IMR-90 (cell line): Measurements from ENCODE around the gene RAVER1. TPM values are rescaled to one million over a fixed set of nuclear protein-coding genes. Genes with fewer than 3 reads are reported as not detected.

Experiments
- ATAC-seq: fragments of 200-7000 bp; cut with Tn5 transposase; 2 replicates; pipeline ENCODE4 v1.9.1; 2020; ENCODE audit warnings: low read depth, mild to moderate bottlenecking, moderate library complexity
- BruUV-seq: library from RNA; stranded (reverse); fragments of 400-500 nt; replicated peaks from 2 replicates; lab custom pipeline; 2021; lab: Mats Ljungman, UMichigan
- CTCF ChIA-PET: fragments of 300-600 bp; formaldehyde crosslinking; extraction: SDS; loops from one replicate; lab custom pipeline; 2021; ENCODE audit warnings: antibody characterized with exemption; lab: Yijun Ruan, JAX
- POLR2A ChIA-PET: fragments of 300-600 bp; sonication (Branson Sonifier 250); formaldehyde crosslinking; loops from one replicate; lab custom pipeline; 2022; ENCODE audit warnings: antibody characterized with exemption; ENCODE audit not compliant: unreplicated experiment; lab: Charles Lee
- DNase-seq: peaks from one replicate; pipeline ENCODE4 v3.0.0; 2013
- H2AFZ ChIP-seq: replicated peaks from 2 replicates; pipeline ENCODE3; 2013; ENCODE audit warnings: low read length, mild to moderate bottlenecking; ENCODE audit not compliant: poor library complexity
- H2AK5ac ChIP-seq: 2 replicates; pipeline ENCODE4 v1.6.1; 2013; ENCODE audit warnings: low read depth, low read length, inconsistent platforms
- H2AK9ac ChIP-seq: replicated peaks from 2 replicates; pipeline ENCODE3; 2013; ENCODE audit warnings: mild to moderate bottlenecking, low read depth, low read length, moderate library complexity; ENCODE audit not compliant: poor library complexity
- H2BK120ac ChIP-seq: 2 replicates; pipeline ENCODE4 v1.6.1; 2013; ENCODE audit warnings: low read depth, low read length, inconsistent platforms
- H2BK15ac ChIP-seq: 3 replicates; pipeline ENCODE4 v1.6.1; 2013; ENCODE audit warnings: low read depth, low read length, inconsistent platforms
- H2BK20ac ChIP-seq: 2 replicates; pipeline ENCODE4 v1.6.1; 2013; ENCODE audit warnings: low read depth, mild to moderate bottlenecking, inconsistent platforms, low read length, moderate library complexity
- H2BK5ac ChIP-seq: 2 replicates; pipeline ENCODE4 v1.6.1; 2013; ENCODE audit warnings: mild to moderate bottlenecking, low read depth, low read length, inconsistent platforms; ENCODE audit not compliant: poor library complexity, severe bottlenecking
- H3K14ac ChIP-seq: replicated peaks from 2 replicates; pipeline ENCODE4 v1.6.1; 2013; ENCODE audit warnings: low read depth, low read length, inconsistent platforms
- H3K18ac ChIP-seq: 2 replicates; pipeline ENCODE4 v1.6.1; 2013; ENCODE audit warnings: low read depth, low read length, control low read depth
- H3K23ac ChIP-seq: 2 replicates; pipeline ENCODE4 v1.6.1; 2013; ENCODE audit warnings: low read depth, low read length, inconsistent platforms
- H3K27ac ChIP-seq: 2 replicates; pipeline ENCODE4 v1.5.1; 2013; ENCODE audit warnings: mild to moderate bottlenecking, control low read depth, low read length; ENCODE audit not compliant: insufficient read depth
- H3K27me3 ChIP-seq: 2 replicates; pipeline ENCODE4 v1.6.1; 2013; ENCODE audit warnings: low read length; ENCODE audit not compliant: control insufficient read depth, insufficient read depth
- H3K36me3 ChIP-seq: 2 replicates; pipeline ENCODE4 v1.6.1; 2013; ENCODE audit warnings: low read length, mixed read lengths; ENCODE audit not compliant: control insufficient read depth, insufficient read depth
- H3K4ac ChIP-seq: 2 replicates; pipeline ENCODE4 v1.6.1; 2013; ENCODE audit warnings: low read depth, low read length, inconsistent platforms
- H3K4me1 ChIP-seq: 2 replicates; pipeline ENCODE4 v1.6.1; 2013; ENCODE audit warnings: low read length, mixed read lengths; ENCODE audit not compliant: control insufficient read depth, insufficient read depth
- H3K4me2 ChIP-seq: 2 replicates; pipeline ENCODE4 v1.6.1; 2013; ENCODE audit warnings: low read depth, mild to moderate bottlenecking, control low read depth, low read length, moderate library complexity
- H3K4me3 ChIP-seq: 2 replicates; pipeline ENCODE4 v1.5.1; 2013; ENCODE audit warnings: low read depth, mild to moderate bottlenecking, control low read depth, low read length, moderate library complexity; ENCODE audit not compliant: insufficient read depth
- H3K56ac ChIP-seq: 2 replicates; pipeline ENCODE4 v1.6.1; 2013; ENCODE audit warnings: low read length, inconsistent platforms; ENCODE audit not compliant: insufficient read depth; ENCODE audit errors: extremely low read depth
- H3K79me1 ChIP-seq, 2 experiments: 2 replicates each; pipeline ENCODE4 v1.6.1; 2013; ENCODE audit warnings: low read length in 2 of 2, inconsistent platforms in 1 of 2, low read depth in 1 of 2
- H3K9ac ChIP-seq: 2 replicates; pipeline ENCODE4 v1.6.1; 2013; ENCODE audit warnings: low read depth, low read length, control low read depth
- H3K9me1 ChIP-seq: 2 replicates; pipeline ENCODE4 v1.6.1; 2013; ENCODE audit warnings: low read length, inconsistent platforms; ENCODE audit not compliant: insufficient read depth
- H3K9me3 ChIP-seq: 2 replicates; pipeline ENCODE4 v1.6.1; 2013; ENCODE audit warnings: low read length; ENCODE audit not compliant: control insufficient read depth, insufficient read depth
- H4K20me1 ChIP-seq: 2 replicates; pipeline ENCODE4 v1.6.1; 2013; ENCODE audit warnings: low read length, inconsistent platforms; ENCODE audit not compliant: insufficient read depth
- H4K5ac ChIP-seq: 2 replicates; pipeline ENCODE4 v1.6.1; 2013; ENCODE audit warnings: mild to moderate bottlenecking, low read depth, low read length, control low read depth
- H4K8ac ChIP-seq, 2 experiments: 2 replicates each; pipeline ENCODE4 v1.6.1; 2013; ENCODE audit warnings: low read depth in 2 of 2, low read length in 2 of 2, control low read depth in 1 of 2, inconsistent platforms in 1 of 2
- H4K91ac ChIP-seq: 2 replicates; pipeline ENCODE4 v1.6.1; 2013; ENCODE audit warnings: low read depth, low read length, inconsistent platforms; ENCODE audit not compliant: insufficient read depth
- BHLHE40 ChIP-seq: fragments of 150-350 bp; IDR thresholded peaks from 2 replicates; pipeline ENCODE4 v1.6.1; 2016; ENCODE audit warnings: mild to moderate bottlenecking, low read depth, low read length
- CEBPB ChIP-seq: IDR thresholded peaks from 2 replicates; pipeline ENCODE4 v1.6.1; 2012; ENCODE audit warnings: low read depth, low read length, improper control_type of control experiment
- CHD1 ChIP-seq: IDR thresholded peaks from 2 replicates; pipeline ENCODE4 v1.6.1; 2012; ENCODE audit warnings: low read depth, low read length, improper control_type of control experiment
- FOS ChIP-seq: fragments of 150-350 bp; IDR thresholded peaks from 2 replicates; pipeline ENCODE4 v1.6.1; 2016; ENCODE audit warnings: low read depth, low read length
- MAFK ChIP-seq: IDR thresholded peaks from 2 replicates; pipeline ENCODE4 v1.6.1; 2012; ENCODE audit warnings: low read depth, low read length, improper control_type of control experiment
- MXI1 ChIP-seq: IDR thresholded peaks from 2 replicates; pipeline ENCODE4 v1.6.1; 2012; ENCODE audit warnings: low read depth, mild to moderate bottlenecking, low read length, moderate library complexity, borderline replicate concordance
- NFE2L2 ChIP-seq: fragments of 150-350 bp; IDR thresholded peaks from 2 replicates; pipeline ENCODE4 v1.6.1; 2016; ENCODE audit warnings: low read depth, mild to moderate bottlenecking, low read length
- POLR2A ChIP-seq: IDR thresholded peaks from 2 replicates; pipeline ENCODE4 v1.6.1; 2012; ENCODE audit warnings: mild to moderate bottlenecking, low read depth, low read length
- RAD21 ChIP-seq: IDR thresholded peaks from 2 replicates; pipeline ENCODE4 v1.6.1; 2012; ENCODE audit warnings: low read length, improper control_type of control experiment
- RCOR1 ChIP-seq: IDR thresholded peaks from 2 replicates; pipeline ENCODE4 v1.6.1; 2012; ENCODE audit warnings: mild to moderate bottlenecking, low read length, improper control_type of control experiment; ENCODE audit not compliant: insufficient replicate concordance
- SMC3 ChIP-seq: fragments of 150-350 bp; IDR thresholded peaks from 2 replicates; pipeline ENCODE4 v1.6.1; 2016; ENCODE audit warnings: low read depth, mild to moderate bottlenecking, antibody characterized with exemption, low read length, moderate library complexity
- USF2 ChIP-seq: fragments of 150-350 bp; IDR thresholded peaks from 2 replicates; pipeline ENCODE4 v1.6.1; 2017; ENCODE audit warnings: mild to moderate bottlenecking, antibody characterized with exemption, low read length, low read depth
- WGBS, 2 experiments: methylation state at CpG; one replicate each; pipeline versions ENCODE4 v1.1.5 to v1.1.7; 2013; ENCODE audit warnings: missing lambda C conversion rate in 2 of 2; ENCODE audit not compliant: insufficient read length in 1 of 2; ENCODE audit errors: extremely low coverage in 2 of 2; 5-methylcytosine and 5-hydroxymethylcytosine counted together
- dilution Hi-C: fragments of 300-500 bp; cut with HindIII; formaldehyde crosslinking; loops from one replicate; pipeline ENCODE4 v1.14.3; 2018; ENCODE audit warnings: low sequenced_read_pairs; ENCODE audit not compliant: unreplicated experiment
- in situ Hi-C: fragments of 300-500 bp; cut with MboI; formaldehyde crosslinking; loops from 3 replicates; pipeline ENCODE4 v1.14.3; 2019; ENCODE audit warnings: low sequenced_read_pairs, inconsistent platforms, mixed read lengths
- intact Hi-C: fragments of 100-400 bp; cut with micrococcal nuclease; formaldehyde crosslinking; loops from 2 replicates; pipeline ENCODE4 v1.10.0; 2022
- polyA plus RNA-seq, 3 experiments: library from polyadenylated mRNA; depleted of rRNA; stranded (reverse); fragments of >200 nt; gene quantifications; 2 replicates each; pipeline ENCODE4 v1.2.3, GENCODE V29; 2012; ENCODE audit warnings: low replicate concordance in 1 of 3
- total RNA-seq: library from RNA; depleted of rRNA; stranded (reverse); fragments of >200 nt; gene quantifications from 2 replicates; pipeline ENCODE4 v1.2.3, GENCODE V29; 2012
- TF ChIP-seq, protein P1 (sequence below): conservative IDR thresholded peaks from 2 replicates; pipeline ENCODE4 v1.5.1; 2012; ENCODE audit warnings: mild to moderate bottlenecking, low read depth, low read length, improper control_type of control experiment
- TF ChIP-seq, protein P2 (sequence below): fragments of 150-350 bp; IDR thresholded peaks from 2 replicates; pipeline ENCODE4 v1.6.1; 2016; ENCODE audit warnings: low read depth, mild to moderate bottlenecking, low read length, moderate library complexity, borderline replicate concordance

The RAVER1 gene
- total and polyA plus RNA-seq, 2 of the 4 experiments (the other 2 are of a cell fraction): 2.7 to 18.1 TPM

DNA sequence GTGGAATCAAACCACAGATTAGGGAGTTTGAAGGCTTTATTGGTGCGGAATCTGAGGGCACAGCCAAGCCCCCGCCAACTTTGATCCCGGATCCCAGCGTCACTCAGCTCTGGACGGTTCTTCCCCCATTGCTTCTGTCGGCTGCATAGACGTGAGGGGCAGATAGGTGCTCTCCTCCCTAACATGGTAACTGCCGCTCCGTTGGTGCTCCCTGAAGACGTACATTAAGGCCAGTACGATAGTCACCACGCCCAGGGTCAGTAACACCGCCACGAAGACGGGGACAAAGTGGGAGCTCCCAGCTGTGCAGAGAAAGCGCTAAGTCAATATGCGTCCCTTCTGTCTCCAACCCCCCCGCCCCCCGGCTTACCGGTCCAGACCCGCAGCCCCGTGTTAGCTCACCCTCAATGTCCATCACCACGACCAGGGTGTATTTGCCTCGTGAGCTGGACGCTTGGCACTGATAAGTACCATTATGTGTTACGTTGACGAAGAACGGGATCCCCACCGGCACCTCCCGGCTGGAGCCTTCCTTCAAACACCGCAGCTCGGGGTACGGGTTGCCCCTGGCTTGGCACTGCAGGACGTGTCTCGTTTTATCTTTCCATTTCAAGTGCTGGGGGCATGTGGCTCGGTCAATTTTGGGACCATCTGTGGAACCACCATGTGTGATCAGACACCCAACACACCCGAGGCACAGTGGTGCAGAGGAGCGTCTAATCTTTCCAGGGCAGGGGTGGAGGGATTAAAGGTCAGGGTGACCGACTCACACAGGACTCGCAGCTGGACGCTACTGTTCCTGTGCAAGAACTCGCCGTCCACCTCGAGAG, 644 bp upstream of the RAVER1 start:
- dilution Hi-C loops (no loop called here), in situ Hi-C loops (no loop called here), intact Hi-C loops (loop anchor here (1.0 to 2.0 kb wide), 2 partner anchors 19 to 65 kb away; no protein-coding TSS in a partner anchor)
- BruUV-seq: no TSS peak
- Histone ChIP-seq H3K27ac (peak overlapping the region; percentile 70), H2AFZ (peak overlapping the region; percentile 98), H4K8ac (peak overlapping the region; percentile 86 to 87), H4K20me1 (peaks cover 26% of the 10 kb centered on the region), H4K5ac (peak overlapping the region; percentile 66), H3K9ac (peak overlapping the region; percentile 69), H3K14ac (peak overlapping the region; percentile 75), H3K9me3 (no peaks in the 10 kb centered on the region), H2BK5ac (peak overlapping the region; percentile 55), H3K56ac (0 out of 2 replicates have a peak overlapping the region, but pooled peaks have one; percentile 19), H3K23ac (peak overlapping the region; percentile 77), H3K4ac (peak overlapping the region; percentile 73), H3K18ac (no peak overlapping the region), H2BK20ac (no peak overlapping the region), H2AK5ac (peak overlapping the region; percentile 84), H3K4me2 (peak overlapping the region; percentile 93), H3K27me3 (no peaks in the 10 kb centered on the region), H3K4me3 (peak overlapping the region; percentile 61), H4K91ac (peak overlapping the region; percentile 77), H3K9me1 (no peaks in the 10 kb centered on the region; the same call in 1 of the 2 replicates), H2BK15ac (no peak overlapping the region), H3K4me1 (peaks cover 5% of the 10 kb centered on the region; the same call in 1 of the 2 replicates), H2AK9ac (peak overlapping the region; percentile 98), H3K36me3 (peaks cover 14% of the 10 kb centered on the region), H3K79me1 (peaks cover 11 to 37% of the 10 kb centered on the region in 2 experiments), H2BK120ac (no peak overlapping the region)
- DNase-seq (no peak), ATAC-seq (peak; percentile 0; the same call in 1 of the 2 replicates)
- WGBS, 2 experiments: 1% methylated on average over 27 of the region's 44 CpGs; no CpG with 5 or more reads in 1 of the 2 experiments
- ChIA-PET CTCF (interaction anchor here (0.6 kb wide), 1 partner anchor 26 kb away, joined by 5 read pairs; no protein-coding TSS in a partner anchor), POLR2A (interaction anchor here (0.6 kb wide), 3 partner anchors 28 to 232 kb away, joined by 3 to 5 read pairs (median 3); no protein-coding TSS in a partner anchor)
- TF ChIP-seq, protein P1, sequence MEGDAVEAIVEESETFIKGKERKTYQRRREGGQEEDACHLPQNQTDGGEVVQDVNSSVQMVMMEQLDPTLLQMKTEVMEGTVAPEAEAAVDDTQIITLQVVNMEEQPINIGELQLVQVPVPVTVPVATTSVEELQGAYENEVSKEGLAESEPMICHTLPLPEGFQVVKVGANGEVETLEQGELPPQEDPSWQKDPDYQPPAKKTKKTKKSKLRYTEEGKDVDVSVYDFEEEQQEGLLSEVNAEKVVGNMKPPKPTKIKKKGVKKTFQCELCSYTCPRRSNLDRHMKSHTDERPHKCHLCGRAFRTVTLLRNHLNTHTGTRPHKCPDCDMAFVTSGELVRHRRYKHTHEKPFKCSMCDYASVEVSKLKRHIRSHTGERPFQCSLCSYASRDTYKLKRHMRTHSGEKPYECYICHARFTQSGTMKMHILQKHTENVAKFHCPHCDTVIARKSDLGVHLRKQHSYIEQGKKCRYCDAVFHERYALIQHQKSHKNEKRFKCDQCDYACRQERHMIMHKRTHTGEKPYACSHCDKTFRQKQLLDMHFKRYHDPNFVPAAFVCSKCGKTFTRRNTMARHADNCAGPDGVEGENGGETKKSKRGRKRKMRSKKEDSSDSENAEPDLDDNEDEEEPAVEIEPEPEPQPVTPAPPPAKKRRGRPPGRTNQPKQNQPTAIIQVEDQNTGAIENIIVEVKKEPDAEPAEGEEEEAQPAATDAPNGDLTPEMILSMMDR: no peak
- TF ChIP-seq NFE2L2 (no peak), MAFK (no peak), CHD1 (no peak), CEBPB (no peak), FOS (no peak), BHLHE40 (no peak), POLR2A (no peak), MXI1 (no peak), RCOR1 (no peak), SMC3 (no peak), RAD21 (no peak), USF2 (no peak)
- TF ChIP-seq, protein P2, sequence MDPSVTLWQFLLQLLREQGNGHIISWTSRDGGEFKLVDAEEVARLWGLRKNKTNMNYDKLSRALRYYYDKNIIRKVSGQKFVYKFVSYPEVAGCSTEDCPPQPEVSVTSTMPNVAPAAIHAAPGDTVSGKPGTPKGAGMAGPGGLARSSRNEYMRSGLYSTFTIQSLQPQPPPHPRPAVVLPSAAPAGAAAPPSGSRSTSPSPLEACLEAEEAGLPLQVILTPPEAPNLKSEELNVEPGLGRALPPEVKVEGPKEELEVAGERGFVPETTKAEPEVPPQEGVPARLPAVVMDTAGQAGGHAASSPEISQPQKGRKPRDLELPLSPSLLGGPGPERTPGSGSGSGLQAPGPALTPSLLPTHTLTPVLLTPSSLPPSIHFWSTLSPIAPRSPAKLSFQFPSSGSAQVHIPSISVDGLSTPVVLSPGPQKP: no peak
